Caco-2 (cell line): ENCODE measurements around the gene CPA5. TPM values are rescaled to one million over a fixed set of nuclear protein-coding genes. Genes with fewer than 3 reads are reported as not detected.

ENCODE experiments used
- BruUV-seq: library from RNA; stranded (reverse); fragments of 400-500 nt; replicated peaks from 2 replicates; lab custom pipeline; 2021; lab: Mats Ljungman, UMichigan
- CTCF ChIA-PET: fragments of 300-600 bp; sonication (Branson Sonifier 250); formaldehyde crosslinking; loops from one replicate; lab custom pipeline; 2022; ENCODE audit warnings: antibody characterized with exemption; lab: Charles Lee
- POLR2A ChIA-PET: fragments of 300-600 bp; sonication (Branson Sonifier 250); formaldehyde crosslinking; loops from one replicate; lab custom pipeline; 2022; ENCODE audit warnings: antibody characterized with exemption; lab: Charles Lee
- DNase-seq, 2 experiments: peaks; one replicate each; pipeline versions ENCODE4 v3.0.0 to v3.0.0-alpha.2; 2020 to 2022
- H3K27me3 ChIP-seq: replicated peaks from 2 replicates; pipeline ENCODE4 v1.6.0; 2011; ENCODE audit warnings: low read length; ENCODE audit not compliant: control insufficient read depth, insufficient read depth
- H3K36me3 ChIP-seq: 2 replicates; pipeline ENCODE4 v1.5.1; 2011; ENCODE audit warnings: low read length; ENCODE audit not compliant: control insufficient read depth, insufficient read depth
- H3K4me1 ChIP-seq: fragments of 250-450 bp; sonication (Bioruptor Pico); 2 replicates; pipeline ENCODE4 v1.5.1; 2020; ENCODE audit warnings: mild to moderate bottlenecking
- H3K4me3 ChIP-seq: 2 replicates; pipeline ENCODE4 v1.5.1; 2011; ENCODE audit warnings: low read depth, mild to moderate bottlenecking, control low read depth, low read length
- H3K9me3 ChIP-seq: fragments of 250-450 bp; sonication (Bioruptor Pico); 2 replicates; pipeline ENCODE4 v1.5.1; 2020; ENCODE audit warnings: mild to moderate bottlenecking, moderate library complexity
- H3K27ac Mint-ChIP-seq: one replicate; pipeline ENCODE4 v1.8.0; 2022; ENCODE audit warnings: mixed read lengths; ENCODE audit not compliant: unreplicated experiment
- H3K27me3 Mint-ChIP-seq: one replicate; pipeline ENCODE4 v1.8.0; 2022; ENCODE audit warnings: mixed read lengths; ENCODE audit not compliant: insufficient read depth, unreplicated experiment
- H3K36me3 Mint-ChIP-seq: one replicate; pipeline ENCODE4 v1.8.0; 2022; ENCODE audit warnings: mild to moderate bottlenecking, mixed read lengths; ENCODE audit not compliant: insufficient read depth, unreplicated experiment
- H3K4me1 Mint-ChIP-seq: one replicate; pipeline ENCODE4 v1.8.0; 2022; ENCODE audit warnings: low read depth, mixed read lengths; ENCODE audit not compliant: unreplicated experiment
- H3K4me3 Mint-ChIP-seq: one replicate; pipeline ENCODE4 v1.8.0; 2022; ENCODE audit warnings: mild to moderate bottlenecking, moderate library complexity, mixed read lengths; ENCODE audit not compliant: unreplicated experiment
- H3K9me3 Mint-ChIP-seq: one replicate; pipeline ENCODE4 v1.8.0; 2022; ENCODE audit warnings: mixed read lengths; ENCODE audit not compliant: unreplicated experiment
- intact Hi-C: fragments of 100-400 bp; cut with micrococcal nuclease; formaldehyde crosslinking; loops from one replicate; pipeline ENCODE4 v1.10.0; 2022; ENCODE audit not compliant: unreplicated experiment
- total RNA-seq: library from RNA; stranded (reverse); gene quantifications from 2 replicates; pipeline ENCODE4 v1.2.3, GENCODE V29; 2022
- TF ChIP-seq, protein P1 (sequence below), 2 experiments: fragments of 200-600 bp in 1 of 2; IDR thresholded peaks; 1 replicate in 1 of 2; 2 replicates in 1 of 2; pipeline versions ENCODE4 v1.5.1 to v1.8.0; 2011 to 2022; ENCODE audit warnings: antibody characterized with exemption in 1 of 2, control low read depth in 1 of 2, inconsistent platforms in 1 of 2, low read depth in 1 of 2, low read length in 1 of 2, mild to moderate bottlenecking in 1 of 2, moderate library complexity in 1 of 2; ENCODE audit not compliant: insufficient read depth in 1 of 2, severe bottlenecking in 1 of 2, unreplicated experiment in 1 of 2

The CPA5 gene
- total RNA-seq, 1 experiment from 2014 or later, result not detected

GRCh38 chr7:130365088-130365487 lies 20.5 kb downstream of the CPA5 start:
- DNase-seq, result no peak
- intact Hi-C loops, result no loop called here
- H3K4me1 ChIP-seq, result peaks cover 32% of the 10 kb centered on the region
- H3K27me3 ChIP-seq, result no peaks in the 10 kb centered on the region
- ChIA-PET CTCF (no interaction called here), POLR2A (no interaction called here)
- no peak overlapping the region for H3K4me3 ChIP-seq
- no peak overlapping the region for H3K4me3 Mint-ChIP-seq
- H3K36me3 Mint-ChIP-seq, result peaks cover 6% of the 10 kb centered on the region
- TF ChIP-seq, protein P1, sequence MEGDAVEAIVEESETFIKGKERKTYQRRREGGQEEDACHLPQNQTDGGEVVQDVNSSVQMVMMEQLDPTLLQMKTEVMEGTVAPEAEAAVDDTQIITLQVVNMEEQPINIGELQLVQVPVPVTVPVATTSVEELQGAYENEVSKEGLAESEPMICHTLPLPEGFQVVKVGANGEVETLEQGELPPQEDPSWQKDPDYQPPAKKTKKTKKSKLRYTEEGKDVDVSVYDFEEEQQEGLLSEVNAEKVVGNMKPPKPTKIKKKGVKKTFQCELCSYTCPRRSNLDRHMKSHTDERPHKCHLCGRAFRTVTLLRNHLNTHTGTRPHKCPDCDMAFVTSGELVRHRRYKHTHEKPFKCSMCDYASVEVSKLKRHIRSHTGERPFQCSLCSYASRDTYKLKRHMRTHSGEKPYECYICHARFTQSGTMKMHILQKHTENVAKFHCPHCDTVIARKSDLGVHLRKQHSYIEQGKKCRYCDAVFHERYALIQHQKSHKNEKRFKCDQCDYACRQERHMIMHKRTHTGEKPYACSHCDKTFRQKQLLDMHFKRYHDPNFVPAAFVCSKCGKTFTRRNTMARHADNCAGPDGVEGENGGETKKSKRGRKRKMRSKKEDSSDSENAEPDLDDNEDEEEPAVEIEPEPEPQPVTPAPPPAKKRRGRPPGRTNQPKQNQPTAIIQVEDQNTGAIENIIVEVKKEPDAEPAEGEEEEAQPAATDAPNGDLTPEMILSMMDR (IDR thresholded peaks at IDR 0.05; ENCODE audit: insufficient read depth in 1 of 2, low read depth in 1 of 2, low read length in 1 of 2, severe bottlenecking in 1 of 2, unreplicated experiment in 1 of 2), result no peak
- H3K9me3 Mint-ChIP-seq, result peaks cover 8% of the 10 kb centered on the region
- peaks cover 16% of the 10 kb centered on the region for H3K4me1 Mint-ChIP-seq
- no TSS peak for BruUV-seq
- no peaks in the 10 kb centered on the region for H3K27me3 Mint-ChIP-seq
- no peaks in the 10 kb centered on the region for H3K36me3 ChIP-seq
- H3K27ac Mint-ChIP-seq, result peak overlapping the region; percentile 80
- 0 out of 2 replicates have a peak, but pooled peaks cover 4% of the 10 kb centered on the region for H3K9me3 ChIP-seq

- DNase-seq, result peak; percentile 34 to 75
- no peaks in the 10 kb centered on the region for H3K27me3 ChIP-seq
- Mint-ChIP-seq H3K9me3 (peaks cover 1% of the 10 kb centered on the region), H3K27ac (peak overlapping the region; percentile 80), H3K4me3 (no peak overlapping the region), H3K36me3 (peaks cover 6% of the 10 kb centered on the region), H3K27me3 (no peaks in the 10 kb centered on the region), H3K4me1 (peaks cover 16% of the 10 kb centered on the region)
- no peak overlapping the region for H3K4me3 ChIP-seq
- intact Hi-C loops, result no loop called here
- peaks cover 32% of the 10 kb centered on the region for H3K4me1 ChIP-seq
- TF ChIP-seq, protein P1 (IDR thresholded peaks at IDR 0.05; ENCODE audit: insufficient read depth in 1 of 2, low read depth in 1 of 2, low read length in 1 of 2, severe bottlenecking in 1 of 2, unreplicated experiment in 1 of 2), result no peak
- ChIA-PET POLR2A (no interaction called here), CTCF (no interaction called here)
- no peaks in the 10 kb centered on the region for H3K9me3 ChIP-seq
- H3K36me3 ChIP-seq, result no peaks in the 10 kb centered on the region
- BruUV-seq, result no TSS peak
These were observed 21.2 kb downstream of the CPA5 start for GRCh38 chr7:130365511-130366441.

DNA sequence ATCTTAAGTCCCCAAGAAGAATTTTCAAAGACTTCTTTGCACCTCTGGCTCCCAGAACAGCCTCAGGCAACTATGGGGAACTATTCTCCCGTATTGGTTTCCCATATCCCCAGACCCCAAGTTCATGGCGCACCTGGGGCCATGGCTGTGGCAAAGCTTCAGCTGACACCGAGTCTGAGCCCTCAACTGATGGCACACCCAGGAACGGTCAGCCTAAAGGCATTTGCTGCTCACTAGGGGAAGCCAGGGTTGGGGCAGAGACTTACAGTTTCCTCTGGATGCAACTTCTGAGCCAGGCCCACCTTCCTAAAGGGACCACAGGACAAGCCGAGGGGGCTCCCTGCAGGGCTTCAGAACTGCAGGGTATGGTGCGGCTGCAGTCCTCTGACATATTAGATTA lies 21.9 kb downstream of the CPA5 start:
- CTCF ChIA-PET, result no interaction called here
- no peak for DNase-seq
- H3K4me1 Mint-ChIP-seq, result peaks cover 16% of the 10 kb centered on the region
- Histone ChIP-seq H3K9me3 (no peaks in the 10 kb centered on the region), H3K27me3 (no peaks in the 10 kb centered on the region), H3K36me3 (0 out of 2 replicates have a peak, but pooled peaks cover 2% of the 10 kb centered on the region), H3K4me1 (peaks cover 32% of the 10 kb centered on the region), H3K4me3 (no peak overlapping the region)
- peaks cover 6% of the 10 kb centered on the region for H3K36me3 Mint-ChIP-seq
- H3K4me3 Mint-ChIP-seq, result no peak overlapping the region
- H3K9me3 Mint-ChIP-seq, result peaks cover 1% of the 10 kb centered on the region
- BruUV-seq, result no TSS peak
- POLR2A ChIA-PET, result no interaction called here
- H3K27me3 Mint-ChIP-seq, result no peaks in the 10 kb centered on the region
- TF ChIP-seq, protein P1 (IDR thresholded peaks at IDR 0.05; ENCODE audit: insufficient read depth in 1 of 2, low read depth in 1 of 2, low read length in 1 of 2, severe bottlenecking in 1 of 2, unreplicated experiment in 1 of 2), result no peak
- peak overlapping the region; percentile 80 for H3K27ac Mint-ChIP-seq
- intact Hi-C loops, result no loop called here
